Astrocyte of the cerebellum (primary cell): ENCODE measurements around the gene TAF4.
A peak's percentile ranks its signal among the peaks of the same experiment; 100 is the strongest.

Experiments
- DNase-seq: peaks from one replicate; pipeline ENCODE4 v3.0.0-alpha.2; 2011; ENCODE audit warnings: low read depth
- H3K4me3 ChIP-seq: 2 replicates; pipeline ENCODE4 v1.5.1; 2011; ENCODE audit warnings: mild to moderate bottlenecking, low read depth, low read length, moderate library complexity
- CTCF ChIP-seq: IDR thresholded peaks from 2 replicates; pipeline ENCODE4 v1.5.1; 2012; ENCODE audit warnings: low read length, low read depth, moderate library complexity, mild to moderate bottlenecking; ENCODE audit errors: missing control alignments
- in situ Hi-C: cut with HindIII; loops from 2 replicates; pipeline ENCODE4 v1.10.0; 2017; ENCODE audit warnings: low sequenced_read_pairs

TAF4 gene

GRCh38 chr20:62066339-62066982 lies 780 bp upstream of the TAF4 start:
- DNase-seq: no peak
- in situ Hi-C loops: no loop called here
- TF ChIP-seq CTCF: no peak
- H3K4me3 ChIP-seq: peak overlapping the region; percentile 58

GRCh38 chr20:62064770-62065673 lies 659 bp downstream of the TAF4 start:
- no peak for DNase-seq
- in situ Hi-C loops: no loop called here
- no peak for TF ChIP-seq CTCF
- H3K4me3 ChIP-seq: peak overlapping the region; percentile 42

- peak overlapping the region; percentile 39 for H3K4me3 ChIP-seq
- in situ Hi-C loops: no loop called here
- DNase-seq: no peak
- no peak for TF ChIP-seq CTCF
Observed at GRCh38 chr20:62063981-62064769, 1.5 kb downstream of the TAF4 start.

GRCh38 chr20:62063315-62063980 lies 2.2 kb downstream of the TAF4 start:
- no peak for TF ChIP-seq CTCF
- H3K4me3 ChIP-seq: peak overlapping the region; percentile 39
- in situ Hi-C loops: no loop called here
- no peak for DNase-seq

- in situ Hi-C loops: no loop called here
- no peak for DNase-seq
- no peak overlapping the region for H3K4me3 ChIP-seq
- TF ChIP-seq CTCF: no peak
Observed at GRCh38 chr20:62062661-62063314, 2.9 kb downstream of the TAF4 start.
